ENCODE results near the gene CACNB2.
"Not testable (repeated sequence)": the region's sequence is repeated elsewhere in the genome, so short reads cannot be mapped to it uniquely, and the experiment has no call there.

The CACNB2 gene

GRCh38 chr10:18409599-18410397 is 269.6 kb downstream of the CACNB2 start:
- DNase-seq, result no peak

- DNase-seq, result no peak
Observed at GRCh38 chr10:18414061-18414460, 273.8 kb downstream of the CACNB2 start.

- DNase-seq, result no peak
Observed at GRCh38 chr10:18417950-18418527, 277.8 kb downstream of the CACNB2 start.

- DNase-seq, result no peak
Observed at GRCh38 chr10:18418541-18419215, 278.5 kb downstream of the CACNB2 start.

GRCh38 chr10:18419945-18420344 is 279.7 kb downstream of the CACNB2 start:
- no peak for DNase-seq

GRCh38 chr10:18421726-18422293 is 281.6 kb downstream of the CACNB2 start:
- no peak for DNase-seq

GRCh38 chr10:18423058-18423637 is 282.9 kb downstream of the CACNB2 start:
- DNase-seq, result no peak

- DNase-seq, result no peak
Observed at GRCh38 chr10:18424200-18424599, 284.0 kb downstream of the CACNB2 start.

- no peak for DNase-seq
Observed at GRCh38 chr10:18429335-18429734, 289.1 kb downstream of the CACNB2 start.

- no peak for DNase-seq
Observed at GRCh38 chr10:18436902-18437301, 296.7 kb downstream of the CACNB2 start.

GRCh38 chr10:18437486-18437885 is 297.3 kb downstream of the CACNB2 start:
- DNase-seq, result no peak

- DNase-seq, result peak; percentile 69 to 86
Observed at GRCh38 chr10:18438361-18439126, 298.3 kb downstream of the CACNB2 start.

- DNase-seq, result peak in 1 of 2 experiments; percentile 28
Observed at GRCh38 chr10:18439601-18440000, 299.4 kb downstream of the CACNB2 start.

GRCh38 chr10:18445635-18446034 is 305.4 kb downstream of the CACNB2 start:
- not testable (repeated sequence) for DNase-seq

GRCh38 chr10:18446205-18446604 is 306.0 kb downstream of the CACNB2 start:
- DNase-seq, result no peak

GRCh38 chr10:18449611-18450026 is 309.4 kb downstream of the CACNB2 start:
- DNase-seq, result no peak

GRCh38 chr10:18450298-18450697 is 310.1 kb downstream of the CACNB2 start:
- DNase-seq, result no peak

GRCh38 chr10:18455086-18455884 is 315.1 kb downstream of the CACNB2 start:
- no peak for DNase-seq

- no peak for DNase-seq
Observed at GRCh38 chr10:18456984-18457383, 316.8 kb downstream of the CACNB2 start.

GRCh38 chr10:18460032-18460431 is 319.8 kb downstream of the CACNB2 start:
- no peak for DNase-seq

- no peak for DNase-seq
Observed at GRCh38 chr10:18463673-18464211, 323.5 kb downstream of the CACNB2 start.

Data from cerebellar nuclear complex (tissue), 1 donor.